ENCODE data around the gene P2RX3.
"Not testable (repeated sequence)": the region's sequence is repeated elsewhere in the genome, so short reads cannot be mapped to it uniquely, and the experiment has no call there.

P2RX3 gene

DNA sequence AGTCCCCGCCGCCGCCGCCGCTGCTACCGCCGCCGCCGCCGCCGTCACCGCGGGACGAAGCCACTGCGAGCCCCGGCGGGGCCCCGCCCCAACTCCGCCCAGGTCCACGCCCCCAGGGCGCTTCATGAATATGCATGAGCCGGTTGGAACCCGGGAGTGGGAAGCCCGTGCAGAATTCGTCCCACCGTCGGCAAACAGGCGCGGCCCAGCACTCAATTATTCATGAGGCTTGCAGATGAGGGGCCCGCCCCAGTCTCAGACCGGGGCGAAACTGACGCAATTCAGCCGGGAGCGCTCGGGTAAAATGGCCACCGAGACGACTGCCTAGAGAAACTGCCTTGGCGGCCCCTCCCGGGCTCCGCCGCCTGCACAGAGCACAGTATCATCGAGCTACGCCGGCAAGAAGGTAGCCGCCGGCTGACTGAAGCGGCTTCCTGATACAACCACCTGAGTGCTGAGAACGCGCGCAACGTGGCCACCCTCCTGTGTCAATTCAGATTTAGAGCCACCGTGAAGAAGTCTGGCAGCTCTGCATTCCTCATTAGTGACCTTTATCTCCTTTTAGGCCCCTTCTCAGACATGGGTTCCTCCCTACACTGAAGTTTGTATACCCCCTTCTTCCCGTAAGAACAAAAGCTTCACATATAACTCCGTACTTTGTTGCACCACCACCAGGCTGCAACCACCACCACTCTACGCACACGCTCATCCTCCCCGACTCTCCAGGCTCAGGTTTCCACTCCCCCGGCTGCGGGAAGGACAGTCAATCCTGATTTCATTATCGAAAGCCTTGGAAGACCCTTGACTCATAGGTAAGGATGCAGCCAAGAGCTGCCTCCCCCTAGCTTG, 13.0 kb upstream of the P2RX3 start, which contains the start of gene TNKS1BP1:
TSS of gene TNKS1BP1 (minus strand) at position 67 of the 849 bp plus-strand sequence. CDS start 3,067 bp downstream, outside the sequence.
- DNase-seq (ENCODE audit: low spot score): peak; percentile 97

DNA sequence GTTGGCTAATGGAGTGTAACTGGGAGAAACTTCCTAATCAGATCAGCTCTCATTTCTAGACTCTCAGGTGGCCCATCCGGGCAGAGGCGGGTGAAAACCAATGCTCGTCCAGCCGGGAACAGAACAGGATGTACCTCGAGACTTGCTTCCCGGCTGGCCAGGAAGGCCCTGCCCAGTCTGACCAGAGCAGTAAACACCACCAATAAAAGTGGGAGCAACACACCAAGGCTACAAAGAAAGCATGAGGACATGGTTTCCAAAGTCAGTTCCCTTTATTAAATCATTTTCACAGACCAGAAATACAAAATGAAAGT, 12.5 kb upstream of the P2RX3 start:
- no peak for DNase-seq (ENCODE audit: low spot score)

DNA sequence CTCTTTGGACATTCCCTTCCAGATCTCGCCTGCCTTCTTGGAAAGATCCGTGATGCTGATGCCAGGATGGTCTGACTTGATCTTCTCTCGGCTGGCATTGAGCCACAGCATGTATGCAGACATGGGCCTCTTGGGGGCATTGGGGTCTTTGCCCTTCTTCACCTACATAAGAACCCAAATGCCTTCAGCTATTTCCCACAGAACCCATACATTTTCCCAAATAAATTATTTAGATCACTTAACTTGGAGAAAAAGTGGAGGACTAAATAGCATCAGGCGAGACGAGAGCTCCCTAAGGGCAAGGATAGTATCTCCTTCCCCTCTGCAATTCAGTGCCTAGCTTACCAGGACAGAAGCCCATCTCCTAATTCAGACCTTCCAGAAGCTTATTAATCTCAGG, 10.4 kb upstream of the P2RX3 start:
- no peak for DNase-seq (ENCODE audit: low spot score)

DNA sequence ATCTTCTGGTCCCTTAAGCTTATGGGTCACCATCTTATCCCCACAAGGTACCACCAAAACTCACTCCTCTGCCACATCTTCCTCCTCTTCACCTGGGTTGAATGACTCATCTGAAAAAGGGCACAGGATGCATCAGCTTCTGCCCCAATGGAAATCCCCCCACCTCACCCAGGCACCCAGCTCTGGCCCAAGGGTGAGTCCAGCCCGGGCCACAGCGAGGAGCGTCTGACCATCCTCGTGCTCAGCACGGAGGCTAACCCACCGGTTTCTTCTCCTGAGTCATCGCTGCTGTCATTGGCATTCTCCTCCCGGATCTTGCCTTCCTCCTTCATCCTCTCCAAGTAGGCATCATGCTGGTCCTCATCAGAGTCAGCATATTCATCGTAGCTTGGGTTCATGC, 8.1 kb upstream of the P2RX3 start:
- DNase-seq (ENCODE audit: low spot score): no peak

DNA sequence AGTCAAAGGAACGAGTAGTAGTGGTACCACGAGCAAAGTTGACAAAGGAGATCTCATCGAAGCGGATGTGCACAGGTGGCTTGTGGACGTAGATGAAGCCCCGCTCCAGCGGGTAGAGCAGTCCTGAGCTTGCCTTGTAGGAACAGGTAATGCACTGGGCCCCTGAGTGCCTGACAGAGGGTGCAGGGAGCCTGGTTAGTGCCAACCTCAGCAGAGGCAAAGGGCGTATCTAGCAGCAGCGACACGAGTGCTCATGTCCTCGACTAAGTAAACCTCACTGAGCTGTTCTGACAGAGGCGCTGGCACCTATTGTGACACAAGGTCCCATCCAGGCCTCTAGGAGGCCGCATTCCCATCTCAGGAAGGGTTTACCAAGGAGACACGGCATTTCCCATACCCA, 6.4 kb upstream of the P2RX3 start:
- DNase-seq (ENCODE audit: low spot score): no peak

DNA sequence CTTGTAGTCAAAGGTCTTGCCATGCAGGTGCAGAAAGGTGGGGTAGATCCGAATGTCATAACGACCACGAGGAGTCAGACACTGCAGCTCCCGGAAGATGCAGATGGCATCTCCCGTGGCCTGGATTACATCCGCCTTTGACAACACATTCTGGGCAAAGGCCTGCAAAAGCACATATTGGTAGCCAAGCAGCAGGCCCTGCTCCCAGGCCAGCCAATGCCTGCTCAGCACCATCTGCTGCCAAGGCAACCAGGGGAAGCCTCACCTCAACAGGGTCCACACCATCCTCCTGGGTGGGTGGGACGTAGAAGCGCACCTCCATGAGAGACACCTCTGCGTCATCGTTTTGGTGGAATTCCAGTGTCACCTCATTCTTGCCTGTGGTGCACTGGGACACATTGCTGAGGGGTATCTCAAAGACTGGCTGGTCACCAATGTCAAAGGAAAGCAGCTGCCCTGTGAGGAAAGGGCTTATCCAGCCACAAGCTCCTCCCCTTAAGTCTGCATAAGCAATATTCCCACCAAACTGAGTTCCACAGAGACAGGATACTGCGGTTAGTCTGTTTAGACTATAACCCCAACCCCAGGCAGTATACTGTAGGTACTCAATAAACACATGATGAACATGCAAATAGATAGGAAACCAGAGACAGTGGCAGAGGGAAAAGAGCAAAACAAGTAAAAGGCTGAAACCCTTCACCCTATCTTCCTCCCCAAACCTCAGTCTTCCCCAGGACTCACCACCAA, 5.3 kb upstream of the P2RX3 start:
- no peak for DNase-seq (ENCODE audit: low spot score)

DNA sequence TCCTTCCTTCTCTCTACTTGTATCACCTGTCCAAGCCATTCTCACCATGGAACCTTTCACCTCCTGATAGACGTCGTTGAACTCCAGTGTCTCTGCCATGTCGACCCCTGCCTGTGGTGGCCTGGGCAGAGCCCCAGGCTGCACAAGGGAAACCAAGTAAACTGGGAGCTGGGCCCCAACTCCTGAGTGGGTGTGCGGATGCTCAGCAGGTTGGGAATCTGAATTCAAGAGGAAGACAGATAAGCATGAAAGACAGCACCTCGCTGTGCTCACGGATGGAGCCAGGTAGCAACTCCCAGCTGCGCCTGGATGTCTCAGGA, 3.2 kb upstream of the P2RX3 start:
- no peak for DNase-seq (ENCODE audit: low spot score)

DNA sequence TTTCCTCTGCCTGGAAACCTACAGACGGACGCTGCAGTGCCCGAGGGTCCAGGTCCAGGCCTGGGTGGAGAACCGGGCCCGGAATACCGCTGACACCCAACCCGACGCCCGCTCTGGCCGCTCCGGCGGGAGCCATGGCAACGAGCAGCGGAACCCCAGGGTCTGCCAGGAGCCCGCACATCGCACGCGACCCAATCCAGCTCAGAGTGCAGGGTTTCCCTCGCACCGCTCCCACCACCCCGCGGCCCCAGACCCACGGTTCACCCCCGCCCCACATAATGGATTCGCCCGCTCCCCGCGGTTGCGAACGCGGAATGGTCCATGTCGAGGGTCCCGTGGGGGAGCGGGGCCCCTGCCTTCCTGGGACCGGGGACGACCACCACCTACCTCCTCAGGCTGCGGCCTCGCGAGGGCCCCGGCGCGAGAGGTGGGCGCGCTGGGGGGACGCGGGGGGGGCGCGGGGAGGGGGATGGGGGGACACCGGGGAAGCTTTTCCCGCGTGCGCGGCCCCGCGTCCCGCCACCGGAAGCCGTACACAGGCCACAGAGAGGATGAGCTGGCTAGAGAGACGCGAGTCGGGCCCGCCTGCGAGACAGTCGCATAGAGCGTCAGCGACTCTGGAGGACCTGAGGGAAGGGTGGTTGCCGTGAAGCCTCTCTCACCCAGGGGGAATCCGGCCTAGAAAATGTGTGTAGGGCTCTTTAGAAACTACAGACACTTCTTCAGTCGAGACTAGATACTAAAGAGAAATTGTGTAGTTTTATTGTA, 2.6 kb upstream of the P2RX3 start, which contains the start of gene SSRP1:
TSS of gene SSRP1 (minus strand) at position 550 of the 768 bp plus-strand sequence. CDS start 771 bp downstream, outside the sequence.
- DNase-seq (ENCODE audit: low spot score): peak; percentile 92

DNA sequence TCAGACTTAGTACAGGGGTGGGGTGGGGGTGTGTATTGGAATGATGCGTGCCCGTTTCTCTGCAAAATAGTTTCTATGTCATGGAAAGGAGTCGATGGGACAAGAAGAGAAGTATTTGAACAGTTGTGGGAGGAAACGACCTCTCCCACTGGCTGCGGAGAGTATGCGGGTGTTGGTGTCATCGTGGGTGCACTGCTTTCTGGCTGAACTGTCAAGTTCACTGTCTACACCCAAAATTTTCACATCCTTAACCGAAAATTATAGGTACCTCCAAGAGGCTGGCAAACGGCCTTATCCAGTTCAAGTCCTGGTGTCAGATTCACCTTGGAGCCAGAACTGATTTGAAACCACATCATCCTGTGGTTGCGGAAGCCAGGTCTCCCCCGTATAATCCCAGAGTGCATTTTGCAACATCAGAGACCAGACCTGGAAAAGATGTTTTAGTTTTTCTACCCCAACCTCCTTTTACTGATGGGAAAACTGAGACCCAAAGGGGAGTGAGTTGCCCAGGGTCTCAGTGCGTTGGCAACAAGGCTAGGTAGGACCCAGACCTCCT, 2.0 kb upstream of the P2RX3 start:
- DNase-seq (ENCODE audit: low spot score): no peak

DNA sequence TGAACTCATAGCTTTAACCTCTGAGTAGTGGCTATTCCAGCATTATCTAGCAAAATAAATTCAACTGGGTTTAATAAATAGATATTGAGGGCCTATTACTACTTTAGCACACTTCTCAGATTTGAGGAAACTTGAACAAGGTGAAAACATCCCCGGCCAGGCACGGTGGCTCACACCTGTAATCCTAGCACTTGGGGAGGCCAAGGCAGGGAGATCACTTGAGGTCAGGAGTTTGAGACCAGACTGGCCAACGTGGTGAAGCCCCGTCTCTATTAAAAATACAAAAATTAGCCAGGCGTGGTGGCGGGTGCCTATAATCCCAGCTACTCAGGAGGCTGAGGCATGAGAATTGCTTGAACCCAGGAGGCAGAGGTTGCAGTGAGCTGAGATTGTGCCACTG, 1.3 kb upstream of the P2RX3 start:
- not testable (repeated sequence) for DNase-seq (ENCODE audit: low spot score)

DNA sequence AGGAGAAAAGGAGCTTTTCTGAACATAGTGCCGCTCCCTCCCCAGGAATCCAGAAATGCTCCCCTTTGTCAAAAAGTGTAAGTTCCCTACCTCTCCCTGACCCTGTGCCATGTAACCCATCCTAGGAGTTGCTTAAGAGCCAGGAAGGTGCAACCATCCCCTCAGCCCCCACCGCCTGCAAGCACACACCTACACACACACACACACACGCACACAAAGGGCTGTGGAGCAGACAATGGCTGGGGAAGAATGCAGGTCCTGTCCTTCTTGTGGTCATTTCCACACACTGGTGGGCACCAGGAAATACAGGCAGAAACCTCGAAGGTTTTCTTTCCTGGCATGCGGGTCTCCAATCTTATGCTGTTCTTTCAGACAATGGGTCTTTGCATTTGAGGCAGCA, 1.2 kb downstream of the P2RX3 start:
- no peak for DNase-seq (ENCODE audit: low spot score)

DNA sequence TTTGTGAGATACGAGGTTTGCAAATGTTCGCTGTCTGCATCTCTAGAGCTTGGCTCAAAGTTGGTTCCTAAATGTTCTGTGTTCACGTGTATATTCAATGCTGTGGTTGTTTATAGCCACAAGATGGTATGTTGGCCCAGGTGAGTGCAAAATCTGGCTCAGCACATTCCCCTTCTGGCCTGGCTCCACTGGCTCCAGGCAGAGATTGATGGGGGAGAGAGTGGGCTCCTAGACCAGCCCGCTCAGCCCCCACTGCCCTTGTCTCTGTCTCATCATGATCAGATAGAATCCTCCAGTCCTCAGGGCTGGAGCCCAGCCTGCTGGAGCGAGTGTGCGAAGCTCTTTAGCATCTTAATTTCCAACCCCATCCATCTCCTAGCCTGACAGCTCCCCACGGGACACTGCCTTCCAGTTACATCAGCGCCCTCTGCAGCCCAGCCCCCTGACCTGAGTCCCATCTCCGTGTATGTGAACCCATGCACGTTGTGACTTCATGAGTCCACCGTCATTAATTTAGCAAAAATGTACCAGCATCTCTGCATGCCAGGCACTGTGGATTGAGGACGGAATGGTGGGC, 2.0 kb downstream of the P2RX3 start:
- no peak for DNase-seq (ENCODE audit: low spot score)

DNA sequence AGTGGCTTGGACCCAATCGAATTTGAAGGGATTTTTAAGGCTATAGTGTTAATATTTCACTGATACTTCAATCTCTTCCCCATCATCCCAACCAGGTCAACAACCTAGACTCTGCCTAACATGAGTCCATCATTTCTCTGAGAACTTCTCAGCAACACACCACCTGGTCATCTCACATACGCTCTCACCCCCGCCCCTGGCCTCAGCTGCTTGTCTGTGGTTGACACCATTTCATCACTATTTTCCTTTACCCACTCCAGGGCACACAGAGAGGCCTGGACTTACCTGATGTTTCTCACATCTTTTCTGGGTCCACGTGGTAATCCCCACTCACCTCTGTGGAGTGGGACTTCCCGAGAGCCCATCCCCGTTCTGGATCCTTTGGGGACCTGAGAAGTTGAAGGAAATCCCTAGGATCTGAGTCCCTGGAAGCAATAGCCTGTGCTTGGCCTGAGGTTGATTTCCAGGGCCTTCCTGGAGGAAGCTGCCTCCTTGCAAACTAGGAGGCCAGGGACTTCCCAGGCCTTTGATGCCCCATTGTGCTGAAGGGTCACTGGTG, 3.2 kb downstream of the P2RX3 start:
- no peak for DNase-seq (ENCODE audit: low spot score)

DNA sequence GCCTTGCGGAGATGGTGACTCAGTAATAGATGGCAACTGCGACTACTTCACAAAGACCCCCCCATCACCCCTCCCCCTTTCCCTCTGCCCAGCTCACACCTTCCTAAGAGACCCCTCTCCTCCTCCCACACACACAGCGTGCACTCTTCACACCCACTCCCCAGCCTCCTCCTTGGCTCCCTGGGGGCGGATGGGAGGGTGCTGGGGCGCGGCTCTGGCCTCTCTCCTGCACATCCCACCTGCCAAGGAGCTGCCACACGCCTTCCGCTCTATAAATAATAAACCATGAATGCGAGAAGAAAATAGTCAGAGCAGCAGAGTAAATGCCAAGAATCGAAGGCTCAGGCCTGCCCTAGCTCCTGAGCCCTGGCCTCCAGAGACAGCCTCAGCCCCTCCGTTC, 4.5 kb downstream of the P2RX3 start:
- DNase-seq (ENCODE audit: low spot score): no peak

DNA sequence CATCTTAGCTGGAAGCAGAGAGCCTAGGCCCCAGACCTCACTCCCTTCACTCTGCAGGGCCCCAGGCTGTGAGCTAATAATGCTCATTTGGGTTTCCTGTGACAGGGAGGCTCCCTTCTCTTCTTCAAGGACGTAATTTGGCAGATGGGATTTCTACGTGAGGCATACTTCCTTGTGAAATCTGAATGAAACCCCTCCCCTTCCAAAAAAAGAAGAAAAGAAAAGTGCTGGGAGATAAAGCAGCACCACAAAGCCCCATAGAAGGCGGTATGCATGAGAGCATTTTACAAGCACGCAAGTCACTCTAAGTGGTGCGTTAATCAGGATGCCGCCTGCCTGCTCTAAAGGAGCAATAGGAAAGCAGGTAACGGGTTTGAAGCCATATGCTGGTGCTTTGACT, 5.7 kb downstream of the P2RX3 start:
- no peak for DNase-seq (ENCODE audit: low spot score)

DNA sequence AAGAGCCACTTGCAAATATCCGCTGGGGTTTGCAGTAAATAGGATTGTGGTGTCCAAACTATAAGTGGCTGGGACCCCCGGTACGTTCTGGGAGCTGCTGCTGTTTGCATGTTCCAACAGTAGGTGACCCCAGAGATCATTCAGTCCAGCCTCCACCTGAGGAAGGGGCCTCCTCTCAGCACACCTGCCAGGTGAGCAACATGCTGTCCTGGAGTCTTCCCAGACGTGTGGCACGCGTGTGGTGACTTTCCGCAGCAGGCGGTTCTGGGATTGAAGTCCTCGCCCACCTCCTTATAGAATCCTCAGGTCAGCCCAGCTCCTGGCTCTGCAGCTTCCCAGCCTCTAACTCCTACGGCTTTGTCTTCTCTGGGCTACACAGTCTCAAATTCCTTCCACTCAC, 6.7 kb downstream of the P2RX3 start:
- DNase-seq (ENCODE audit: low spot score): no peak

DNA sequence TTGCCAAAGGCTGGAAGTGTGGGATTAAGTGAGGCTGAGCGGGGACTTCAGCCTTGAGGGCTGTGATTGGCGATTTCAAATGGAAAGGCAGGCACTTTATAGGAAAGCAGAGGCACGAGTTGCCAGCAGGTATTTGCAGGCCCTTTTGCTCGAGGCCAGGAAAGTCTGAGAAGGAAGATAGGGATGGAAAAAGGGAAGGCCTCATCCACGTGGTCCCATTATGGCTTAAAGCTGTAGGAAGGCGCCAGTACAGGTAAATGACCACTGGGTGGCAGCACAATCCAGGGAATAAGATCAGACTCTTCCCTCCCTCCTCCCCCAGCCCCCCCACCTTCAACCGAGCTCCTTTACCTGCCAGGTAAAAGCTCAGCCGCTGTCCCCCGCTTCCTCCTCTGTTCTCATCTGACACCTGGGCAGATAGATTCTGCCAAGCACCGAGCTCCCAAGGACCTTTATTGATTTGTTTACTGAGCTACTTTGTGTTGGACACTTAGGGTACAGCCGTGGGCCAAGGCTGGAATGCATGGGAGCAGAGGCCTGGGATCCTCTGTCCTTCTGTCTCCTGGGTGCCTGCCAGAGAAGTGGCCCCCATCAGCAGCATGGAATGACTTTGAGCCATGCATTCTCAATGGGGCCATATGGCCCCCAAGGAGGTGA, 7.5 kb downstream of the P2RX3 start:
- peak; percentile 81 for DNase-seq (ENCODE audit: low spot score)

DNA sequence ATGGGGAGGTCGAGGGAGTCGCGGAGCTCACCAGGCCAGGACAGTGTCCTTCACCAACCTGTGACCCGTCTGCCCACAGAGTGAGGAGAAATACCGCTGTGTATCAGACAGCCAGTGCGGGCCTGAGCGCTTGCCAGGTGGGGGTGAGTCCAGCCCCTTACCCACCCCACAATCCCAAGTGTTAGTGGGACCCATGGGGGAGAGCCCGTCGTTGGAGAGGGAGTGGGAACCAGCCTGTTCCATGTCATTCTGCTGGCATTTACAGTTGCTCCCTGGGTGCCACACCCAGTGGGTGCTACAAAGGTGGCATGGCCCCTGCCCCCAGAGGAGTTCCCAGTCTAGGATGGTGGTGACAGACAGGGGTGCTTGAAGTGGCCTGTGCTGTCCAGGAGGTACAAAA, 9.2 kb downstream of the P2RX3 start:
- DNase-seq (ENCODE audit: low spot score): no peak

DNA sequence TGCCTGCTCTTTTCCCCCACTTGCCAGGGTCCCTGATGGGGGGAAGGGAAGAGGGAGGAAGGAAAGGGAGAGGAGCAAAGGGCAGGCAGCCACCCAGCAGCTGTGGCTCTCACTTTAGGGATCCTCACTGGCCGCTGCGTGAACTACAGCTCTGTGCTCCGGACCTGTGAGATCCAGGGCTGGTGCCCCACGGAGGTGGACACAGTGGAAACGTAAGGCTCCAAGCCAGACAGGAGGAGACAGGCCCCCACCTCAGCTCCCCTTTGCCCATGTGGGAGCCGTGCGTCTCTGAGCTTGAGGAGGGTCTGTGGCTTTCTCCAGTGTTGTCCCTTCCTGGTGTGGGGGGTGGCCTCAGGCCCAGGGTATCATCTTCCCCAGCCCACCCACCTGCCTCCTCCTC, 9.9 kb downstream of the P2RX3 start:
- DNase-seq (ENCODE audit: low spot score): no peak

DNA sequence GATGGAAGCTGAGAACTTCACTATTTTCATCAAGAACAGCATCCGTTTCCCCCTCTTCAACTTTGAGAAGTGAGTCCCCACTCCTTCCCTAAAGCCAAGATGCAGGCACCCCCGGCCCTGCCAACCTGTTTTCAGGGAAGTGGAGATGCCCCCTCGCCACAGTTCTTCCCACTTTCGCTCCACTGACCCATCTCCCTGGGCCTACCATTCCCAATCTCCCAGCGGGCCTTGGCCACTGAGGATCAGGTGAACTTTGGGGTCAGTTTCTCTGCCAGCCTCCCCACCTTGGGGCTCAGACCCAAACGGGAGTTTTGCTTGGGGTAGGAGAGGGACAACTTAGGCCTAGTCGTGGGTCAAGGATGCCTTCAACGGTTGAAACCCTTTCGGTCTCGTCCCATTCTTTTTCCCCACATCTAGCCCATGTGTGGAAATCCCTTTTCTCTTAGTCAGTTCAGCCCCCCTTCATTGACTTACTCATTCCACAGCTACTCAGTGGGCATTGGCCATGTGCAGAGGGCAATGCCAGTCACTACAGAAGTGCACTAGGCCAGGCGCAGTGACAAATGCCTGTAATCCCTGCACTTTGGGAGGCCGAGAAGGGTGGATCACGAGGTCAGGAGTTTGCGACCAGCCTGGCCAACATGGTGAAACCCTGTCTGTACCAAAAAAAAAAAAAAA, 10.6 kb downstream of the P2RX3 start:
- no peak for DNase-seq (ENCODE audit: low spot score)

All from hepatic stellate cell (primary cell).